NCI-H2107 treated with DMSO at 0.1 percent for 48 hours (cell line): Measurements from ENCODE around the gene ZNF536.
"Not testable (repeated sequence)": the region's sequence is repeated elsewhere in the genome, so short reads cannot be mapped to it uniquely, and the experiment has no call there.

ENCODE experiments used
- DNase-seq: peaks from one replicate; lab custom pipeline; 2025; ENCODE audit not compliant: unreplicated experiment; lab: John Stamatoyannopoulos, UW

Gene ZNF536

DNA sequence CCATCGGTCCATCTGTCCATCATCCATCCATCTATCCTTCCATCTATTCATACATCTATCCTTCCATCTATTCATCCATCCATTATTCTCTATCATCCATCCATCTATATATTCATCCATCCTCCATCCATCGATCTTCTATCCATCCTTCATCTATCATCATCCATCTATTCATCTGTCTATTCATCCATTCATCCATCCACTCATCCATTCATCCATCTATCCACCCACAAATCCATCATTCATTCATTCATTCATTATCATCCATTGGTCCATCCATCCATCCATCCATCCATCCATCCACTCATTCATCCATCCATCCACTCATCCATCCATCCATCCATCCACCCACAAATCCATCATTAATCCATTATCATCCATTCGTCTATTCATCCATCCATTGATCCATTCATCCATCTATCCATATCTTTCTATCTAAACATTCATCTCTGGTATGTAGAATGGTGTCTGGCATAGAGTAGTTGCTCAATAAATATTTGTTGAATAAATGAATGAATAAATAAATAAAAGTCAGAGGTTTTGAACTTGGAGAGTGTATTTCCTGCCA, 36.6 kb downstream of the ZNF536 start:
- DNase-seq, result no peak

DNA sequence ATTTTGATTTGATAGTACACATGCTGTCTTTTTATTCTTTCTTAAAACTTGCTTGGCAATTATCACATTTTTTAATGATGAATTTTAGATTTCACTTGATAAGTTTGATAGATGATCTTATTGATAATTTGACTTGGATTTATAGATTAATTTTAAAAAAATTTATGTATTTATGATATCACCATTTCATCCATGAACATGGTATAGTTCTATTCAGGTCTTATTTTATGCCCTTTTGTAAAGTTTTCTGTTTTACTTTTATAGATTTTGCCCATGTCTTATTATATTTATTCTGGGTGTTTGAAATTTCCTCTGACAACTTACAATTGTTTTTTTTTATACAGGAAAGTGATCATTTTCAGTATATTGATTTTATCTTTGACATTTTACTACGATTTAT, 39.5 kb downstream of the ZNF536 start:
- no peak for DNase-seq

DNA sequence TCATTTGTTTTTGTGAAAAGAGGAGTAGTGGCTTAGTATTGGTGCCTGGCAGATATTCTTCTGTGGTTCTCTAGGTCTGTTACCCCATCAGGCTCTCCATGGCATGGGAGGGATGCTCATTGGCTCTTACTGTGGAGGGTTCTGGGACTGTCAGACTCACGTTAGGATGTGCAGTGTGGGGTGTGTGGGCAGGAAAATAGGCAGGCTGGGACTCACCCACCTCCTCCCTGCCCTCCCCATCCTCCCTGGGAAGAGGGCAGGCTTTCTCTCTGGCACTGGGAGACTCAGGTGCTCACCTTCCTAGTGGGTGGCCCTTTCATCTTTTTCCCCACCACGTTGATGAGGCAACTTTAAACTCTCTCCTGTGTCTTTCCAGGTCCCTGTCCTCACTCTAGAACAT, 44.2 kb downstream of the ZNF536 start:
- no peak for DNase-seq

DNA sequence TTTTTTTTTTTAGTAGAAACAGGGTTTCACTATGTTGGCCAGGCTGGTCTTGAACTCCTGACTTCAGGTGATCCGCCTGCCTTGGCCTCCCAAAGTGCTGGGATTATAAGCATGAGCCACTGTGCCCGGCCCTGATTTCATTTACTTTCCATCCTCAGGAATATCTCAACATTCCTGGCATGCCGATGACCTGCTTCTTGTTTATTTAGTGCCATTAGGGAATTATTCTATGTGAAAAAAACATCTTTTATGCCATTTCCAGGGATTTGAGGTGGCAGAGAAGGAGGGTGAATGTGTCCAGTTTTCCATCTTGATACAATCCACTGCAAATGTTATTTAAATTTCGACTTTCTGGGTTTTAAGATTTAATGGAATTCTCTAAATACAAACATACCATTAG, 45.0 kb downstream of the ZNF536 start:
- DNase-seq, result not testable (repeated sequence)

DNA sequence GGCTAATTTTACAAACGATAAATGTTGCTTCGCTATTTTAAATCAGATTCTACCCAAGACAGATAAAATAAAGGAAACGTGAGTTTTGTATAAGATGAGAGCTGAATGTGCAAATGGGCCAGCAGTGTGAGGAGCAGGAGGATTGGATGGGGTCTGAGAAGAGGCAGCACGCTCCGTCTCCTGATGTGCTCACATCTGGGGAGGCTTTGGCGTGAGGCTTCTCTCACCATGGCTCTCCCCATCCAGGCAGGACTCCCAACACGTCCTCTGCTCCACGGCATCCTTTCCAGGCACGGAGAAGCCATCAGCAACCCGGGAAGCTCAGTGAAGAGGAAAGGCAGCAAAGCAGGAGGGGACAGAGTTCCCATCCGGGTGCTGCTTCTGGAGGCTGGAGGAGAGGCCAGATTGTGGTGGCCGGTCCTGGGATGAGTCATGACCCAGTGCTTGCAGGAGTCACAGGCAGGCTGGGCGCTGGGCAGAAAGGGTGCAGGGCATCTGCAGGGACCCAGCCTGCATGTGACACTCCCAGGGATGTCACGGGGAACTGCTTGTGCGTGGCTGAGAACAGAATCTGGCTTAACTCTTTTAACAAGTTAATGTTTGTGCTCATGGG, 47.5 kb downstream of the ZNF536 start:
- DNase-seq, result no peak

DNA sequence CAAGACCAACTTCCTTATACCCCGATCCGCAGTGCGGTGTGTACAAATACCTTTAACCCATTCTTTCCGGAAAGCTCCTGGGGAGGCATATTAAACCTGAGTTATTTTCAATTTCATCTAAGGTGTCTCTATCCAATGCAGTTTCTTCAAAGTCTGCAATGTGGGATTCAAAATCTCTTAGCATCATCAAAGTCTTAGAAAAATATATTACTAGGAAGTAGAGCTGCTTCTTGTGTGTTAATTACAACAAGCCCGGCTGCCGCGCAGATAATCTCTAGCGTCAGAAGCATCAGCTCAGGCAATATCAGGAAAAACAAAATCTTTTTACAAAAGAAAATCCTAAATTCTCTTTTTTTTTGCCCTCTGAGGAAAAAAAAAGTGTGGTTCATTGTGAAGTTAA, 48.1 kb downstream of the ZNF536 start:
- DNase-seq, result no peak

DNA sequence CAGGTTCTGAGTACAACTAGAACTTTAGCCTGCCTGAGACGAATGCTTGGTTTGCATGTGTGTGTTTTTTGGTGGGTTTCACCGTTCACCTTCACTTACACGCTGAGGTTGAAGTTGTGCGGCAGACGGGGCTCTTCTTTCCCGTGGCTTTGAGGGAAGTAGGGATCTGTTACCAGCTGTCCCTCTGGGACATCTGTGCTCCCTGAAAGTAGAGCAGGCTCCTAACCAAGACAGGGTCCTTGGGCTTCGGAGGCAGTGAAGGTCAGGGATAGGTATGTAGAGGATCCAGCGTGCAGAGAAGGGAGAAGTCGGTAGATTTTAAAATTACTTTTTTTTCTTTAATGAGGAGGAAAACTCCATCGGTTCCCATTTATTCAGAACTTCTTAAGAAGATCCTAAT, 48.7 kb downstream of the ZNF536 start:
- DNase-seq, result no peak

DNA sequence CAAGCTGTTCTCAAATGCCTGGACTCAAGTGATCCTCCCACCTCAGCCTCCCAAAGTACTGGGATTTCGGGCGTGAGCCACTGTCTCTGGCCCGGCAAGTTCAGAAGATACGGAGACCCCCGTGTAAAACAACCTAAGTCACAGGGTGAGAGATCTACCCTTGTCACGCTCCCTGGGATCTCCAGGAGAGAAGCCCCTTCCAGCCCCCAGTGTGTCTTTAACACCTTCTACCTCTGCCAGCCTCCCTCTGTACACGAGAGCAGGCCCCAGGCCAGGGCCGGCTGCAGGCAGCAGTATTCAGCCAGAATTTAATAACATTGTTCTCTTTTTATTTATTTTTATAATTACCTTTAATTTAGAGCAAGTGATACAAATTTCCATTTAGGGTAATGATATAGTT, 49.4 kb downstream of the ZNF536 start:
- no peak for DNase-seq

DNA sequence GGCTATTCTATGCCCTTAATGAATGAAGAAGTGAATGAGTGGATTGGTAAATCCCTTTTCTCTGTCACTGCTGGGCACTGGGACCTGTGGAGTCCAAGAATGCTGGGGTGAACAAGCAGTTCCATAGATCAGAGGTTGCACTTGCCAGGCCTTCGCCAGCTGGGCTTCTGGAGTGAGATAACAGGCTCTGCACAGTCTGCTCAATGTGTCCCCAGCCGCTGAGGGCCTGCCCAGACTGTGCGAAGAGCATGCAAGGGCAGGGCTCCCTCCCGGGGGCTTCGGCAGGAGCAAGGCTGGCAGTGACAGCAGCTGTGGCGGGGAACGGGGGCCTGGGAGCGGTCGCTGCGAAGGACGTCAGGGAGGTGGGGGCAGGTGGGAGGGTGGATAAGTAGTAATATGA, 51.3 kb downstream of the ZNF536 start:
- no peak for DNase-seq

DNA sequence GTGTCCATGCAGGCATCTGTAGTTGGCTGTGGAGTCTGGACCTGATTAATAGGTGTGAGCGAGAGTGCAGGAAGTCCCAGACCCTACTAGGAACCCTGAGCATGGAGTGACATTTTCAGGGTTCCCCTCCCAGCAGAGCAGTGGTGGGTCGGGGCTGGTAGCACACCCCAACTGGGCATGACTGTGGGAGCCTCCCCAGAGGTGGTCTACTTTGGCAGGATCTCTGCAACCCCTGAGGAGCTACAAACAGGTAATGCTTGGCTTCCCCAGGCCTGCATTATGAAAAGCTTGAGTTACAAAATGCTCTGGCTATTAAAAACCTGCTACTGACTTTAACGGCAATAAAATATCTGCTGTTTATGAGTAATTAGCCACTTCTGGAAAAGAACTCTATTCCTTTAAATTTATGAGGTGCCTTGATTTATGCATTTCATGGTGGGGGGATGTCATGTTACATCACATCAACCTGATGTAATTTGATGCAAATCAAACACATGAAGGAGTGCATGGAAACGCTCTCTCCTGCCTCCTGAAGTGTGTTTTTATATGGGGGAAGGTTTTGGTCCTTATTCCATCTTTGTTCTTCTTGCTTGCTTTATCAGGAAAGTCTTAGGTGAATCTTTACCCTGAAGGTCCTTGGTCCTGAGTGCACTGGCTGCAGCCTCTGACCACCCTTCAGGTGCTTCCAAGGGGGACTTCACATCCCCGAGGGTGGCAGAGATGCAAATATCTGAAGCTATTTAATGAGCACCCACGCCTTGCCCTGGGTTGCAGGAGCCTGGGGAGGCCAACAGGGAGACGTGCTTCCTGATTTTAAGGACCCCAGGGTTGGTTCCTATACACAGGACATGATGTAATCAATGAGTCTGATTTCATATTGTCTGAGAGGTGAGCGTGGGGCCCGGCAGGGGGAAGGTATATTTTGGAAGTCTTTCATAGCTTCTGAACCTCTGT, 54.0 kb downstream of the ZNF536 start:
- DNase-seq, result no peak

DNA sequence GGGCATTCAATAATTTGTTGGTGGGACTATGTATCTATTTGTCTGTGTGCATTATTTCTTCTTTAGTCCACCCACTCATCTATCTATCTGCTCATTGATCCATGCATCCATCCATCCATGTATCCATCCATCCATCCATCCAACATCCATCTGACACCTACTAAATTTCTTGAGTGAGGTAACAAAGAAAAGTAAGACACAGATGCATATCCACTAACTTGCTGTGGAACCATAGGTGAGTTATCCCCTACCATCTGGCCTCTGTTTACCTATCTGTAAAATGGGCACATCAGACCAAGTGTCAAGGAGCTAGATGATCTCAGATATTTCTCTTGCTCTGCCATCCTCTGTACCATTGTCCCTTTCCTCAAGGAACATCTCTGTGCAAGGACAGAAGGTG, 54.7 kb downstream of the ZNF536 start:
- no peak for DNase-seq

DNA sequence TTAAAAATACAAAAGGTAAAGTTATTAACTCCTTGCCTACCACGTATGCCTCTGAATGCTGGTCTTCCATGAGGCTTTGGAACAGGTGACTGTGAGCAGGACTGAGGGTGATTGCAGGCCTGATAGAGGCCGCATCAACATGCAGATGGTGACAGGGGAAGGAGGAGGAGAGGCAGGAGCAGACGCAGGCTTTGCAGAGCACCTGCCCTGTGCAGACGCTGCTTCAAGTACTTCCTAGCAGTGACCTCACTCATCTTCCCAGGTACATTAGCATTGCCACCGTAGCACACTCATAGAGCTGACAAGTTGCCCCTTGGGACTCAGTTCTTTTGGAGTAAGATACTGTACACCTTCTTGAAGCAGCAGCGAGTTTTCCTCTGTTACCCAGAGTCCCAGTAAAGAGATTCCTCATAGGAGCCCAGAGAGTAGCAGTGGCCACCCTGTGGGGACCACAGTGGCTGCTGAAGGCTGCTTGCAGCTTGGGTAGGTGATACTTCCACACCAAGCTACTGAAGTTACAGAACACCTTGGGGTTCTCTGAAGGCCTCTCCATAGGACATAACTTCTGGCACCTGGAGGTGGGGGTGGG, 56.0 kb downstream of the ZNF536 start:
- DNase-seq, result no peak

DNA sequence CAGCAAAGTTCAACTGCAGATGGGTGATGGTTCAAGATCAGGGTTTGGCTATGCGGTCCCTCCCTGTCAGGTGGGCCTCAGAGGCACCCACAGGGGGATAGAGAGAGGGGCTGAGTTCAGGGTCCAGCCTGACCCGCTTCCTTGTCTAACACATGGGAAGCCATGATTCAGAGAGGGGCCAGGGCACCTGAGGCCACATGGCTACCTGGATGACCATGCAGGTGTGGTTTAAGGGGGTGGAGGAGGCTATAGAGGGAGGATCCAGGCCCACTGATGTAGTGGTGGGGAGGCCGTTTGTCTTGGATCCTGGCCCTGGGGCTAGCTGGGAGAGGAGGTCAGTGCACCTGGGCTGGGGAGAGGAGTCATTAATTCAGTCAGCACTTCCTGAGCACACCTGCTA, 56.7 kb downstream of the ZNF536 start:
- DNase-seq, result no peak

DNA sequence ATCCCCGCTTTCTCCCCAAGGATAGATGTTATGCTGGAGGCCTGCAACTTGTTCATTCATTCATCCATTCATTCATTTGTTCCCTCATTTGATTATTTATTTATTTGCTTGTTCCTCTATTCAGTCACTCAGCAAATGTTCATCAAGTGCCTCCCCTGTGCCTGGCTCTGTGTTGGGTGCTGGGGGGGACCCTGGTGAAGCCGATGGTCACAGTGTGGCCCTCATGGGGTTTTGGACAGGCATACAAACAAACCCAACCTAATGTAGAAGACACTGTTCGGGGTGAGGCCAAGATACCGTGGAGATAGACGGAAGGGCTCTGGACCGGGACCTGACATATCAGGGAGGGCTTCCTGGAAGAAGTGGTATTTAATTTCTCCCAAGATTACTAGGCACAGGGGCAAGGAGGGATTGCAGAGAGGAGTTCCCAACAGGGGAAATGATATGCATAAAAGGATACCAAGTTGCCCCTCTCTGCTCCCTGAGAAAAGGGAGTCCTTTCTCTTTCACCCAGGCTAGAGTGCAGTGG, 58.1 kb downstream of the ZNF536 start:
- no peak for DNase-seq

DNA sequence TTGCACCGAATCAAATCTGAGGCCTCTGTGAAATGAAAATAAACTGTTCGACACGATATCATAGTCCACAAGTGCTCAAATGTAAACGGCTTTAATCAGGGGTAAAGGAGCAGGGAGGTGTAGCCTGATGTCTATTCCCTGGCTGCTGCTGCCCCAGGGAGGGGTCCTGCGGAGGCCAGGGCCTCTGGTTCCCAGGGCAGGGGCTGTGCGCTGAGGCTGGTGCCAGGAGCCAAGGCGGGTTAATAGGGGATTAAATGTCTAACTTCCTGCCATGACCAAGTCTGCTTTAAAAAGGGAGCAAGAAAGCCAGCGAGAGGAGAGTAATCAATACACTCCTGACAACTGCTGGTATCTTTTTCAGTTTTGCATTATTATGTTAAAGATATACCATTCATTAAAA, 59.4 kb downstream of the ZNF536 start:
- DNase-seq, result no peak

DNA sequence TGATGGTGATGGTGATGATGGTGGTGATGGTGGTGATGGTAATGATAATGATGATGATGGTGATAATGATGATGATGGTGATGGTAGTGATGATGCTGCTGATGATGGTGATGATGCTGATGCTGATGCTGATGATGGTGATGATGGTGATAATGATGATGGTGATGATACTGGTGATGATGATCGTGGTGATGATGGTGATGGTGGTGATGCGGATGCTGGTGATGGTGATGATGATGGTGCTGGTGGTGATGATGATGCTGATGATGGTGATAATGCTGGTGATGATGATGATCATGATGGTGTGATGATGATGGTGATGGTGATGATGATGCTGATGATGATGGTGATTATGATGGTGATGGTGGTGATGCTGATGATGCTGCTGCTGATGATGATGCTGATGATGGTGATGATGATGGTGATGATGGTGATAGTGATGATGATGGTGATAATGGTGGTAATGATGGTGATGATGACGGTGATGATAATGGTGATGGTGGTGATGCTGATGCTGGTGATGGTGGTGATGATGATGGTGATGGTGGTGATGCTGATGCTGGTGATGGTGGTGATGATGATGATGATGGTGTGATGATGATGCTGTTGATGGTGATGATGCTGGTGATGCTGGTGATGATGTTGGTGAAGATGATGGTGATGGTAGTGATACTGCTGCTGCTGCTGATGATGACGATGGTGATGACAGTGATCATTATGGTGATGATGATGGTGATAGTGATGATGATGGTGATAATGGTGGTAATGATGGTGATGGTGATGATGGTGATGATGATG, 62.8 kb downstream of the ZNF536 start:
- DNase-seq, result no peak

DNA sequence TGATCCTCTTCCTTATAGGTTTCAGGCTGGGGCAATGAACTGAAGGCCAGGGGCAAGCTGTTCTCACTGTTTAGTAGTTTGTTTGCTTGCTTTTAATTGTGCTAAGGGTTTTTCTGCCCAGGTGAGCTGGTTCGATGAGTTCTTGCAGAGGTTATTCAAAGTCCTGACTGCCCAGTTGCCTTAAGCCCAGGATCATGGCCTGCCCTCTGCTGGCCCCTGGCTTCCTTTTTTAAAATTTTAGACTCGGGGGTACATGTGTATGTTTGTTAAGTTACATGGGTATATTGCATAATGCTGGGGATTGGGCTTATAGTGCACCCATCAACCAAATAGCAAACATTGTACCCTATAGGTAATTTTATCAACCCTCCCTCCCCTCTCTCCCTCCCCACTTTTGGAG, 65.7 kb downstream of the ZNF536 start:
- DNase-seq, result no peak

DNA sequence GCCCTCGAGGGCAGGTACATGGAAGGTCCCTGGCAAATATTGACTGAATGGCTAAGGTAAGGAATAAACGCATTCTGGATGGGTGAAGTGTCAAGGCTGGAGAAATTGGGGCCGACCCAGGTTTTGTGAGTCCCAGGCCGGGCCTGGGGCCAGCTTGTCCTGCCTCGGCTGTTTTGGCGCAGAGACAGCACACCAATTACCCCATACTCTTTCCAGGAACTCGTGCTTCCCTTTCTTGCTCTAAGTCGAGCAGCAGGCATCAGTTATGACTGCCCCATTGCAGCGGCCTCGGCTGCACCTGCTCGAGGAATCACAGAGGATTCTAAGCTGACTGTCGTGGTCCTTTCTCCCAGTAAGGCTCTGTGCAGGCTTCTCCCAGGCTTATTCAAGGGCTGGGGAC, 67.1 kb downstream of the ZNF536 start:
- no peak for DNase-seq

DNA sequence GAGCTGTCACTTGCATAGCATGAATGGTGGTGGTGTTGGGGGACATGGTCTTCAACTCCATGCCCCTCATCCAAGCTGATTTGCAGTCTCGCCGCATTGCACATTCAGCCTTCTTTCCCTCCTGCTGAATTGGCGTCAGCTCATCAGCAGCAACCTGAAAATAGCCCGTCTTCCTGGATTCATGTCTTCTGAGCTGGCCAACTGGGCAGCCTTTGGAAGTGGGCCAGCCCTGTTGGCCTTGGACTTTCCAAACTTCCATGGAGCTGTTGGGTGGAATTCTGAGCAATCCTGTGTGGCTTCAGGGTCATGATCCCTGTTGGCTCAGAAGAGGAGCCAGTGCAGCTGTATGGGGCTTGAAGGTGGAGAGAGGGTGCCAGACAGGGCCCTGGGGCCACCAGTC, 68.8 kb downstream of the ZNF536 start:
- no peak for DNase-seq

DNA sequence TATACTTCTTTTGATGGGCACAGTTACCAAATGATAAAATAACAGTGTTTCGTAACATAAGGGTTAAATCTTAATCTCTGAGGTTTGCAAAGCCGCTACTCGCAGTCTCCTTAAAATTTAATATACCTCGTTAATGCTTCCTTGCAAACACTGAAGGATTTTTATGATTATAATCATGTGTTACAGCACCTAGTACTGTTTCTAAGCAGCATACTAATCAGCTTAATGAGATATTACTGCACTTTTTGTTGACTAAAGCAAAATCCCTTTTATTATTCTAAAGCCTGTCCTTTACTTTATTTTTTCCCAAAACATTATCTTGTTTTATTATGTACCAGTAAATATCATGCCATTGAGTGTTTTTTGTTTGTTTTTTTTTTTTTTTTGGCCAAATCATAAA, 70.5 kb downstream of the ZNF536 start:
- DNase-seq, result no peak
